ENCODE results near the gene PCNP. TPM values are rescaled to one million over a fixed set of nuclear protein-coding genes. Genes with fewer than 3 reads are reported as not detected.

PCNP gene
- total and polyA plus RNA-seq, 9 of the 15 experiments (the other 6 are each of a cell fraction or from before 2014, with no cell fraction given) = 54.3 to 170 (median 150) TPM

- TF ChIP-seq HSF4 (CRISPR knock-in tag; IDR thresholded peaks at IDR 0.05; ENCODE audit: borderline replicate concordance) (no peak), ARHGAP35 (IDR thresholded peaks at IDR 0.05; ENCODE audit: partially characterized antibody) (no peak), CREM (IDR thresholded peaks at IDR 0.05; ENCODE audit: low read depth) (peak; percentile 99), LARP7 (IDR thresholded peaks at IDR 0.05) (no peak), CBX1 (IDR thresholded peaks at IDR 0.05; ENCODE audit: low read depth) (peak; percentile 68; the same call in 1 of the 2 replicates), FOXJ2 (tag; IDR thresholded peaks at IDR 0.05) (no peak), MYNN (IDR thresholded peaks at IDR 0.05) (no peak), MYNN (CRISPR knock-in tag; IDR thresholded peaks at IDR 0.05) (no peak), IRF1 (CRISPR knock-in tag; IDR thresholded peaks at IDR 0.05; ENCODE audit: borderline replicate concordance) (no peak), HMG20B (CRISPR knock-in tag; IDR thresholded peaks at IDR 0.05) (no peak), ZFPM2 (CRISPR knock-in tag; IDR thresholded peaks at IDR 0.05) (no peak), DMBX1 (CRISPR knock-in tag; IDR thresholded peaks at IDR 0.05; ENCODE audit: borderline replicate concordance) (no peak), ZC3H11A (IDR thresholded peaks at IDR 0.05; ENCODE audit: low read depth, low read length) (no peak), HMGXB4 (CRISPR knock-in tag; IDR thresholded peaks at IDR 0.05) (no peak), MTA1 (IDR thresholded peaks at IDR 0.05; ENCODE audit: borderline replicate concordance) (peak; percentile 97), HDGF (IDR thresholded peaks at IDR 0.05) (no peak), PML (IDR thresholded peaks at IDR 0.05; ENCODE audit: low read length) (peak; percentile 62; the same call in 1 of the 2 replicates), SMARCE1 (IDR thresholded peaks at IDR 0.05) (no peak), AFF4 (CRISPR knock-in tag; IDR thresholded peaks at IDR 0.05) (no peak), HCFC1 (IDR thresholded peaks at IDR 0.05; ENCODE audit: low read depth, low read length) (peak; percentile 80), HIVEP1 (CRISPR knock-in tag; IDR thresholded peaks at IDR 0.05) (no peak), NFIX (CRISPR knock-in tag; IDR thresholded peaks at IDR 0.05; ENCODE audit: low read depth) (no peak), ZNF561 (CRISPR knock-in tag; conservative IDR thresholded peaks at IDR 0.05) (no peak)
Measured at GRCh38 chr3:101561630-101562328, 12.2 kb upstream of the PCNP start, which contains the start of gene TRMT10C (continued).

Data from K562 (cell line).